GM10266 (cell line): ENCODE results near the gene ZFTA.

ENCODE experiments used
- DNase-seq: peaks from one replicate; pipeline ENCODE4 v3.0.0; 2012; ENCODE audit errors: extremely low spot score
- CTCF ChIP-seq: IDR thresholded peaks from 2 replicates; pipeline ENCODE4 v1.5.1; 2012; ENCODE audit warnings: mild to moderate bottlenecking, low read depth; ENCODE audit not compliant: control insufficient read depth, insufficient read depth; ENCODE audit errors: missing control alignments

Gene ZFTA

GRCh38 chr11:63768237-63769041 is at the start of gene ZFTA:
ZFTA (minus strand) TSS chr11:63768775; CDS start chr11:63768622, 153 bp downstream.
- peak; percentile 85 for TF ChIP-seq CTCF
- peak; percentile 95 for DNase-seq

- DNase-seq = no peak
- no peak for TF ChIP-seq CTCF
These were observed 49.4 kb upstream of the ZFTA start for GRCh38 chr11:63817758-63818498.

- DNase-seq = no peak
- TF ChIP-seq CTCF = no peak
These were observed 48.2 kb upstream of the ZFTA start for GRCh38 chr11:63816732-63817131.

- DNase-seq = no peak
- TF ChIP-seq CTCF = no peak
These were observed 47.6 kb upstream of the ZFTA start for GRCh38 chr11:63816166-63816565.

DNA sequence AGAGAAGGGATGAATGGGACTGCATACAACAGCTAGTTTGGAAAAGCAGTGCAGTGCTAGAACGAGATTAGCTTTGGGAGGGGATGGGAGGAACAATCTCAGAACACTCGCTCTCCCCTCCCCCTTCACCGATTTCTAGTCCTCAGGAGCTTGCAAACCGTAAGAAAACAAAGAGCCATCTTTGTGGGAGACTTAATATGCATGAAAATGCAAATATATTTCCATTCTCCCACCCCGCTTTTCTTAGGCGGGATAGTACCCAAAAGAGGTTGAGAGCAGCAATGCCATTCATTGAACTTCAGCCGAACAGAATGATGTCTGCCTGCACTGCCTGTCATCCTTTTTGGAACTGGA is 45.8 kb upstream of the ZFTA start:
- DNase-seq = peak; percentile 48
- TF ChIP-seq CTCF = no peak

- TF ChIP-seq CTCF = no peak
- DNase-seq = peak; percentile 67
These were observed 45.2 kb upstream of the ZFTA start for GRCh38 chr11:63813563-63814382.
